Natural killer cell (primary cell): ENCODE data around the gene DDX27. TPM values are rescaled to one million over a fixed set of nuclear protein-coding genes. Genes with fewer than 3 reads are reported as not detected.

Experiments
- ATAC-seq, 3 donors: fragments of 150-1000 bp in 2 of 3; fragments of 200-7000 bp in 1 of 3; cut with Tn5 transposase; 1 replicate in 1 of 3; 2 replicates in 2 of 3; pipeline ENCODE4 v1.10.0; 2021; ENCODE audit warnings: mild to moderate bottlenecking in 2 of 3, moderate library complexity in 2 of 3
- DNase-seq, 2 donors: peaks; one replicate each; pipeline versions ENCODE4 v3.0.0 to v3.0.0-alpha.2; 2013 to 2021; ENCODE audit warnings: mixed read lengths in 1 of 2
- H3K27ac ChIP-seq: one replicate; pipeline ENCODE4 v1.5.1; 2013; ENCODE audit warnings: mild to moderate bottlenecking, low read length
- H3K27me3 ChIP-seq: one replicate; pipeline ENCODE4 v1.6.1; 2013; ENCODE audit warnings: low read length; ENCODE audit not compliant: control insufficient read depth, insufficient read depth
- H3K36me3 ChIP-seq: one replicate; pipeline ENCODE4 v1.6.1; 2013; ENCODE audit warnings: low read length; ENCODE audit not compliant: control insufficient read depth, insufficient read depth
- H3K4me1 ChIP-seq: one replicate; pipeline ENCODE4 v1.6.1; 2013; ENCODE audit warnings: low read length; ENCODE audit not compliant: control insufficient read depth, insufficient read depth
- H3K4me3 ChIP-seq: one replicate; pipeline ENCODE4 v1.5.1; 2013; ENCODE audit warnings: low read length
- H3K9me3 ChIP-seq: one replicate; pipeline ENCODE4 v1.6.1; 2013; ENCODE audit warnings: low read length; ENCODE audit not compliant: control insufficient read depth, insufficient read depth
- H3K27ac Mint-ChIP-seq, 2 donors: one replicate each; pipeline ENCODE4 v1.8.0; 2022; ENCODE audit warnings: mild to moderate bottlenecking in 2 of 2, mixed read lengths in 2 of 2, moderate library complexity in 1 of 2
- H3K27me3 Mint-ChIP-seq, 2 donors: one replicate each; pipeline ENCODE4 v1.8.0; 2022; ENCODE audit warnings: low read depth in 2 of 2, mixed read lengths in 2 of 2
- H3K36me3 Mint-ChIP-seq: one replicate; pipeline ENCODE4 v1.8.0; 2022; ENCODE audit warnings: mixed read lengths
- H3K4me1 Mint-ChIP-seq, 2 donors: one replicate each; pipeline ENCODE4 v1.8.0; 2022; ENCODE audit warnings: mixed read lengths in 2 of 2
- H3K4me3 Mint-ChIP-seq: one replicate; pipeline ENCODE4 v1.8.0; 2022; ENCODE audit warnings: mild to moderate bottlenecking, moderate library complexity, mixed read lengths
- H3K9me3 Mint-ChIP-seq, 2 donors: one replicate each; pipeline ENCODE4 v1.8.0; 2022; ENCODE audit warnings: mixed read lengths in 2 of 2
- WGBS: methylation state at CpG from one replicate; pipeline ENCODE4 v1.1.7; 2013; ENCODE audit warnings: missing lambda C conversion rate; ENCODE audit not compliant: insufficient coverage; 5-methylcytosine and 5-hydroxymethylcytosine counted together
- intact Hi-C: fragments of 100-400 bp; cut with micrococcal nuclease; formaldehyde crosslinking; loops from one replicate; pipeline ENCODE4 v1.14.2; 2022
- total RNA-seq, 4 donors: library from RNA; stranded (reverse); fragments of 120-200 nt in 1 of 4; gene quantifications; one replicate each; pipeline versions ENCODE4 v1.2.3 to v1.2.4, GENCODE V29; 2013 to 2022
- TF ChIP-seq, protein P1 (sequence below): fragments of 200-600 bp; IDR thresholded peaks from one replicate; pipeline ENCODE4 v1.8.0; 2022; ENCODE audit warnings: antibody characterized with exemption

The DDX27 gene
- total RNA-seq, 3 donors from 2014 or later (not counting 1 experiment from before 2014, with no cell fraction given): 71.5 to 91.3 (median 75.9) TPM

DNA sequence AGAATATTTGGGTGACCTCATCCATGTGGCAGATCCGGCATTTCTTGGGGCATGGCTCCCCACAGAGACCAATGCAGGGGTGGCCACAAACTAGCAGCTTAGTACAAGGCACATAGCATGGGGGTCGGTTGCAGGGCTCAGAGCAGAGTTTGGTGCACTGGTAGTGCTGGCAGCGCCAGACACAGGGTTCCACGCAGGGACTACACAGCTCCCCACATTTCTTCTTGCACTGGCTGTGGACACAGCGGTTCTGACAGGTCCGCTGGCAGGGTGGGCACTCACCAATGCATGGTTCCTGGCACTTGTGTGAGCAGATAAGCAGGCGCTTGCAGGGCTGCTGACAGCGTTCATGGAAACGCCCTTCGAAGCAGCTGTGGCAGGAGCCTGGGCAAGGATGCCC is 29.1 kb downstream of the DDX27 start:
- DNase-seq: no peak
- no peaks in the 10 kb centered on the region for H3K9me3 Mint-ChIP-seq
- TF ChIP-seq, protein P1, sequence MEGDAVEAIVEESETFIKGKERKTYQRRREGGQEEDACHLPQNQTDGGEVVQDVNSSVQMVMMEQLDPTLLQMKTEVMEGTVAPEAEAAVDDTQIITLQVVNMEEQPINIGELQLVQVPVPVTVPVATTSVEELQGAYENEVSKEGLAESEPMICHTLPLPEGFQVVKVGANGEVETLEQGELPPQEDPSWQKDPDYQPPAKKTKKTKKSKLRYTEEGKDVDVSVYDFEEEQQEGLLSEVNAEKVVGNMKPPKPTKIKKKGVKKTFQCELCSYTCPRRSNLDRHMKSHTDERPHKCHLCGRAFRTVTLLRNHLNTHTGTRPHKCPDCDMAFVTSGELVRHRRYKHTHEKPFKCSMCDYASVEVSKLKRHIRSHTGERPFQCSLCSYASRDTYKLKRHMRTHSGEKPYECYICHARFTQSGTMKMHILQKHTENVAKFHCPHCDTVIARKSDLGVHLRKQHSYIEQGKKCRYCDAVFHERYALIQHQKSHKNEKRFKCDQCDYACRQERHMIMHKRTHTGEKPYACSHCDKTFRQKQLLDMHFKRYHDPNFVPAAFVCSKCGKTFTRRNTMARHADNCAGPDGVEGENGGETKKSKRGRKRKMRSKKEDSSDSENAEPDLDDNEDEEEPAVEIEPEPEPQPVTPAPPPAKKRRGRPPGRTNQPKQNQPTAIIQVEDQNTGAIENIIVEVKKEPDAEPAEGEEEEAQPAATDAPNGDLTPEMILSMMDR: no peak
- no peak for ATAC-seq
- no peak overlapping the region for H3K4me3 Mint-ChIP-seq
- H3K27ac Mint-ChIP-seq: peak overlapping the region; percentile 61 to 74
- WGBS: 90% methylated on average over 10 of the region's 10 CpGs
- H3K36me3 ChIP-seq: peaks cover 83% of the 10 kb centered on the region
- peaks cover 0 to 8% of the 10 kb centered on the region in 2 donors for H3K4me1 Mint-ChIP-seq
- H3K27ac ChIP-seq: no peak overlapping the region
- H3K36me3 Mint-ChIP-seq: peaks cover 8% of the 10 kb centered on the region
- no peaks in the 10 kb centered on the region for H3K9me3 ChIP-seq
- no peak overlapping the region for H3K4me3 ChIP-seq
- H3K27me3 Mint-ChIP-seq: no peaks in the 10 kb centered on the region
- H3K27me3 ChIP-seq: no peaks in the 10 kb centered on the region
- H3K4me1 ChIP-seq: no peaks in the 10 kb centered on the region
- intact Hi-C loops: no loop called here

DNA sequence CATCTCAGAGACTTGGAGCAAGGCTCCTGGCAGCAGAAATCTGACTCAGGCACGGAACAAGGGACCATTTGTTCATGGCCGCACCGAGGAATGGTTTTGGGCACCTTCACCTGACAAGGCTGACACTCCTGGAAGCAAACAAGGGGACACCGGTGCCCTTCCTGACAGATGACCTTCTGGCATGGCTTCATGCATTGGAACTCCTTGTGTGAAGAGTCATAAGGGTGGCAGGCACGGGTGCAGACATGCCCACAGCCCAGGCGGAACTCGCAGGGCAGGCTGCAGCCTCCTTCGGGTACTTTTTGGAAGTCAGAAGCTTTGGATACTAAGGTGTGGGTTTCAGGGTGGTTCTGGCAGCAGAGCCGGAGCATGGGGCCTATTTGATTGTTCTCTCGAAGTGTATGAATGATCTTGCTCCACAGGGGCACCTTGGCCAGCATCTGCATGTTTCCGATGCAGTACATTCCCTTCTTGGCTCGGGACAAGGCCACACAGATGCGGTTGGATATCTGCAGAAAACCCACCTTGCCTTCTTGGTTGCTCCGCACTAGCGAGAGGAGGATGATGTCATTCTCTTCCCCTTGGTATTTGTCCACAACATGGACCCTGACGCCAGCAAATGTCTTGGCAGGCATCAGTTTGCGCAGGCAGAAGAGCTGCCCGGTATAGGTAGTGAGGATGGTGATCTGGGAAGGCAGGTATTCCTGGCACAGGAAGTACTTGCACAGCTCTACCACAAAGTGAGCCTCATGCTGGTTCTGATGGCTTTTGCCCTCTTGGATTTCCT is 29.9 kb downstream of the DDX27 start:
- Histone ChIP-seq H3K36me3 (peaks cover 81% of the 10 kb centered on the region), H3K27ac (no peak overlapping the region), H3K9me3 (no peaks in the 10 kb centered on the region), H3K4me1 (no peaks in the 10 kb centered on the region), H3K27me3 (no peaks in the 10 kb centered on the region), H3K4me3 (no peak overlapping the region)
- TF ChIP-seq, protein P1: no peak
- Mint-ChIP-seq H3K9me3 (no peaks in the 10 kb centered on the region), H3K4me3 (no peak overlapping the region), H3K4me1 (peaks cover 0 to 8% of the 10 kb centered on the region in 2 donors), H3K27me3 (no peaks in the 10 kb centered on the region), H3K36me3 (peaks cover 10% of the 10 kb centered on the region), H3K27ac (no peak overlapping the region)
- DNase-seq (no peak), ATAC-seq (no peak)
- WGBS: 96% methylated on average over 18 of the region's 18 CpGs
- intact Hi-C loops: no loop called here

DNA sequence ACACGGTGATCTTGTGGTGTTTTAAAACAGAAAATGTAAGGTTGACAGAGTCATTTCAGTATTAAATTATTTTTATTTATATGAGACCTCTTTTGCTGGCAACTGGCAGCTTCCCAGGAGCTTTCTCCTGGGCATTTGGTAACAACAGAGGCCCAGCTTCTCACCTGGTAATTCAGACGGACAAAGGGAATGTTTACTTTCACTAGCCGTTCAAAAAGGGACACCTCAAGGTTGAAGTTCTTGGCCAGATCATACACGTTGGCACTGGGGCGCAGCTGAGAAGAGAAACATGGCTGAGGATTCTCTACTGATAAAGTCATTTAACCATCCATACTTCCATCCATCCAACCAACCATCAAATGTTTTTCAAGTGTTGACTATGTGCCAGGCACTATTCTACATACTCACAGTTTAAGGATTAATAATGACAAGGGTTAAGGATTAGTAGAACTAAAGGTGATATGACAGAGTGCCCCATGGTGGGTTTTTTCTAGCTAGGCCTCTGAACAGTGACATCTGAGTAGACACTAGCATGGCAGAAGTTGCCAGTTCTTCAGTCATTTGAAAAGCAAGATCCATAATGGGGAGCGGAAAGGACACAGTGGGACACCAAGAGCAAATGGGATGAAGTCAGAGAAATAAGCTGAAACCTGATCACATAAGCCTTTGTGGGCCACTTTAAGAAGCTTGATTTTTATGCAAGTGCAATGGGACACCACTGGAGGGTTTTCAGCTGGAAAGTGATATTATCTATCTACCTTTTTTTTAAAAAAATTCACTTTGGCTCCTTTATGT is 33.5 kb downstream of the DDX27 start:
- WGBS: 94% methylated on average over 5 of the region's 6 CpGs
- H3K36me3 Mint-ChIP-seq: peaks cover 36% of the 10 kb centered on the region
- no peak overlapping the region for H3K27ac Mint-ChIP-seq
- H3K4me3 Mint-ChIP-seq: no peak overlapping the region
- Histone ChIP-seq H3K36me3 (peaks cover 87% of the 10 kb centered on the region), H3K4me3 (no peak overlapping the region), H3K9me3 (no peaks in the 10 kb centered on the region), H3K27ac (no peak overlapping the region), H3K27me3 (no peaks in the 10 kb centered on the region), H3K4me1 (no peaks in the 10 kb centered on the region)
- H3K4me1 Mint-ChIP-seq: peaks cover 0 to 4% of the 10 kb centered on the region in 2 donors
- ATAC-seq (no peak), DNase-seq (no peak)
- no peaks in the 10 kb centered on the region for H3K27me3 Mint-ChIP-seq
- no peaks in the 10 kb centered on the region for H3K9me3 Mint-ChIP-seq
- TF ChIP-seq, protein P1: no peak
- intact Hi-C loops: no loop called here
